CD14-positive monocyte (primary cell): ENCODE results near the gene ZNF235. TPM values are rescaled to one million over a fixed set of nuclear protein-coding genes. Genes with fewer than 3 reads are reported as not detected.

Experiments
- DNase-seq, 3 donors: peaks; one replicate each; pipeline ENCODE4 v3.0.0-alpha.2; 2011 to 2022
- H2AFZ ChIP-seq: 2 replicates; pipeline ENCODE4 v1.6.0; 2012; ENCODE audit warnings: mild to moderate bottlenecking, low read depth, low read length, inconsistent platforms; ENCODE audit not compliant: insufficient read depth, poor library complexity, severe bottlenecking
- H3K27ac ChIP-seq, 2 donors: 1 replicate in 1 of 2; 2 replicates in 1 of 2; pipeline ENCODE4 v1.5.1; 2012 to 2013; ENCODE audit warnings: low read length in 2 of 2, control low read depth in 1 of 2, inconsistent platforms in 1 of 2, low read depth in 1 of 2, mild to moderate bottlenecking in 1 of 2
- H3K27me3 ChIP-seq, 2 donors: one replicate each; pipeline versions ENCODE4 v1.6.0 to v1.6.1; 2011 to 2013; ENCODE audit warnings: low read length in 2 of 2; ENCODE audit not compliant: control insufficient read depth in 2 of 2, insufficient read depth in 2 of 2
- H3K36me3 ChIP-seq, 2 donors: replicated peaks in 1 of 2; 1 replicate in 1 of 2; 2 replicates in 1 of 2; pipeline versions ENCODE4 v1.5.1 to v1.6.1; 2012 to 2013; ENCODE audit warnings: low read length in 2 of 2, control low read depth in 1 of 2, inconsistent platforms in 1 of 2, mild to moderate bottlenecking in 1 of 2; ENCODE audit not compliant: insufficient read depth in 2 of 2, control insufficient read depth in 1 of 2
- H3K4me1 ChIP-seq, 2 donors: 1 replicate in 1 of 2; 2 replicates in 1 of 2; pipeline versions ENCODE4 v1.5.1 to v1.6.1; 2012 to 2013; ENCODE audit warnings: low read length in 2 of 2, control low read depth in 1 of 2, inconsistent platforms in 1 of 2, mild to moderate bottlenecking in 1 of 2, moderate library complexity in 1 of 2; ENCODE audit not compliant: insufficient read depth in 2 of 2, control insufficient read depth in 1 of 2
- H3K4me2 ChIP-seq: replicated peaks from 2 replicates; pipeline ENCODE3; 2012; ENCODE audit warnings: low read length, moderate library complexity, mild to moderate bottlenecking; ENCODE audit not compliant: poor library complexity, severe bottlenecking; ENCODE audit errors: extremely low read depth
- H3K4me3 ChIP-seq, 3 experiments: fragments of 200-600 bp in 1 of 3; sonication (generic) in 1 of 3; replicated peaks in 1 of 3; 1 replicate in 2 of 3; 2 replicates in 1 of 3; pipeline ENCODE4 v1.5.1; 2011 to 2013; ENCODE audit warnings: low read length in 3 of 3, mild to moderate bottlenecking in 3 of 3, control low read depth in 2 of 3, low read depth in 2 of 3, inconsistent platforms in 1 of 3, moderate library complexity in 1 of 3
- H3K79me2 ChIP-seq: 2 replicates; pipeline ENCODE4 v1.6.0; 2012; ENCODE audit warnings: mild to moderate bottlenecking, control low read depth, inconsistent platforms, low read length, moderate library complexity; ENCODE audit not compliant: insufficient read depth
- H3K9ac ChIP-seq: 2 replicates; pipeline ENCODE4 v1.6.0; 2017; ENCODE audit warnings: low read length, mild to moderate bottlenecking; ENCODE audit not compliant: insufficient read depth, poor library complexity, severe bottlenecking
- H3K9me3 ChIP-seq, 2 donors: replicated peaks in 1 of 2; 1 replicate in 1 of 2; 2 replicates in 1 of 2; pipeline versions ENCODE4 v1.5.1 to v1.6.1; 2012 to 2013; ENCODE audit warnings: low read length in 2 of 2, control low read depth in 1 of 2; ENCODE audit not compliant: control insufficient read depth in 1 of 2, insufficient read depth in 1 of 2
- H4K20me1 ChIP-seq: 2 replicates; pipeline ENCODE4 v1.6.0; 2012; ENCODE audit warnings: mild to moderate bottlenecking, low read length, control low read depth, moderate library complexity; ENCODE audit not compliant: insufficient read depth
- H3K27ac Mint-ChIP-seq, 7 donors: one replicate each; pipeline ENCODE4 v1.8.0; 2020; ENCODE audit warnings: mild to moderate bottlenecking in 7 of 7, mixed read lengths in 7 of 7, moderate library complexity in 6 of 7, inconsistent platforms in 2 of 7
- H3K27me3 Mint-ChIP-seq, 3 donors: one replicate each; pipeline ENCODE4 v1.8.0; 2021 to 2022; ENCODE audit warnings: low read depth in 3 of 3, mild to moderate bottlenecking in 3 of 3, mixed read lengths in 3 of 3, moderate library complexity in 3 of 3, inconsistent platforms in 1 of 3
- H3K36me3 Mint-ChIP-seq, 2 donors: one replicate each; pipeline ENCODE4 v1.8.0; 2020; ENCODE audit warnings: mixed read lengths in 2 of 2, inconsistent platforms in 1 of 2, mild to moderate bottlenecking in 1 of 2
- H3K4me1 Mint-ChIP-seq: one replicate; pipeline ENCODE4 v1.8.0; 2020; ENCODE audit warnings: mild to moderate bottlenecking, mixed read lengths
- H3K4me3 Mint-ChIP-seq, 2 donors: one replicate each; pipeline ENCODE4 v1.8.0; 2020; ENCODE audit warnings: mild to moderate bottlenecking in 2 of 2, mixed read lengths in 2 of 2, moderate library complexity in 1 of 2
- H3K9me3 Mint-ChIP-seq, 7 donors: one replicate each; pipeline ENCODE4 v1.8.0; 2020 to 2022; ENCODE audit warnings: mixed read lengths in 7 of 7, mild to moderate bottlenecking in 6 of 7, moderate library complexity in 6 of 7, inconsistent platforms in 2 of 7
- WGBS: methylation state at CpG from one replicate; pipeline ENCODE4 v1.1.5; 2013; ENCODE audit warnings: missing lambda C conversion rate; ENCODE audit not compliant: insufficient coverage; 5-methylcytosine and 5-hydroxymethylcytosine counted together
- intact Hi-C, 2 donors: fragments of 100-400 bp; cut with micrococcal nuclease; formaldehyde crosslinking; loops; one replicate each; pipeline versions ENCODE4 v1.15.0 to v1.15.1; 2023
- polyA plus RNA-seq, 3 donors: library from polyadenylated mRNA; depleted of rRNA in 1 of 3; unstranded in 2 of 3; stranded (reverse) in 1 of 3; fragments of 300-500 nt in 2 of 3; fragments of >200 nt in 1 of 3; fragmentation: Illumina TruSeq in 2 of 3; gene quantifications; 1 replicate in 2 of 3; 2 replicates in 1 of 3; pipeline ENCODE4 v1.2.3, GENCODE V29; 2012 to 2021
- TF ChIP-seq, protein P1 (sequence below): fragments of 200-600 bp; IDR thresholded peaks from one replicate; pipeline ENCODE4 v1.8.0; 2022; ENCODE audit warnings: antibody characterized with exemption, mild to moderate bottlenecking

The ZNF235 gene
- polyA plus RNA-seq, 3 donors = 0.64 to 3.0 (median 0.92) TPM

DNA sequence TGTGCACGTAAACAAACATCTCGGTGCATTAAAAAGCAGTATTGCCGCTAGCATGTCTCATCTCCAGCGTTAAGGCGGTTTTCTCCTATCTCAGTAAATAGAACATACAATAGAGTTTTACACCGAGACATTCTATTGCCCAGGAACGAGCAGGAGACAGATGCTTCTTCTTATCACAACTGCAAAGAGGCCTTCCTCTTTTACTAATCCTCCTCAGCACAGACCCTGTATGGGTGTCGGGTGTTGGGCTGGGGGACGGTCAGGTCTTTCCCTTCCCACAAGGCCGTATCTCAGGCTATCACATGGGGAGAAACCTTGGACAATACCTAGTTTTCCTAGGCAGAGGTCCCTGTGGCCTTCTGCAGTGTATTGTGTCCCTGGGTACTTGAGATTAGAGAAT is 23.9 kb downstream of the ZNF235 start:
- no peaks in the 10 kb centered on the region for H3K4me1 ChIP-seq
- no peak overlapping the region for H3K27ac ChIP-seq
- peaks cover 48 to 71% (median 65%) of the 10 kb centered on the region in 7 donors for H3K9me3 Mint-ChIP-seq
- H2AFZ ChIP-seq = no peak overlapping the region
- DNase-seq = no peak
- H3K4me1 Mint-ChIP-seq = no peaks in the 10 kb centered on the region
- H3K27me3 ChIP-seq = no peaks in the 10 kb centered on the region
- H3K27me3 Mint-ChIP-seq = peaks cover 0 to 3% (median 2%) of the 10 kb centered on the region in 3 donors
- H4K20me1 ChIP-seq = no peaks in the 10 kb centered on the region
- no peak overlapping the region for H3K27ac Mint-ChIP-seq
- no peaks in the 10 kb centered on the region for H3K79me2 ChIP-seq
- no peak overlapping the region for H3K4me2 ChIP-seq
- H3K9ac ChIP-seq = no peak overlapping the region
- H3K36me3 ChIP-seq = no peaks in the 10 kb centered on the region
- peaks cover 59 to 88% of the 10 kb centered on the region in 2 donors for H3K9me3 ChIP-seq
- no peak overlapping the region for H3K4me3 ChIP-seq
- no peaks in the 10 kb centered on the region for H3K36me3 Mint-ChIP-seq
- no peak overlapping the region for H3K4me3 Mint-ChIP-seq
- 96% methylated on average over 5 of the region's 10 CpGs for WGBS
- TF ChIP-seq, protein P1, sequence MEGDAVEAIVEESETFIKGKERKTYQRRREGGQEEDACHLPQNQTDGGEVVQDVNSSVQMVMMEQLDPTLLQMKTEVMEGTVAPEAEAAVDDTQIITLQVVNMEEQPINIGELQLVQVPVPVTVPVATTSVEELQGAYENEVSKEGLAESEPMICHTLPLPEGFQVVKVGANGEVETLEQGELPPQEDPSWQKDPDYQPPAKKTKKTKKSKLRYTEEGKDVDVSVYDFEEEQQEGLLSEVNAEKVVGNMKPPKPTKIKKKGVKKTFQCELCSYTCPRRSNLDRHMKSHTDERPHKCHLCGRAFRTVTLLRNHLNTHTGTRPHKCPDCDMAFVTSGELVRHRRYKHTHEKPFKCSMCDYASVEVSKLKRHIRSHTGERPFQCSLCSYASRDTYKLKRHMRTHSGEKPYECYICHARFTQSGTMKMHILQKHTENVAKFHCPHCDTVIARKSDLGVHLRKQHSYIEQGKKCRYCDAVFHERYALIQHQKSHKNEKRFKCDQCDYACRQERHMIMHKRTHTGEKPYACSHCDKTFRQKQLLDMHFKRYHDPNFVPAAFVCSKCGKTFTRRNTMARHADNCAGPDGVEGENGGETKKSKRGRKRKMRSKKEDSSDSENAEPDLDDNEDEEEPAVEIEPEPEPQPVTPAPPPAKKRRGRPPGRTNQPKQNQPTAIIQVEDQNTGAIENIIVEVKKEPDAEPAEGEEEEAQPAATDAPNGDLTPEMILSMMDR = no peak
- intact Hi-C loops = no loop called here

DNA sequence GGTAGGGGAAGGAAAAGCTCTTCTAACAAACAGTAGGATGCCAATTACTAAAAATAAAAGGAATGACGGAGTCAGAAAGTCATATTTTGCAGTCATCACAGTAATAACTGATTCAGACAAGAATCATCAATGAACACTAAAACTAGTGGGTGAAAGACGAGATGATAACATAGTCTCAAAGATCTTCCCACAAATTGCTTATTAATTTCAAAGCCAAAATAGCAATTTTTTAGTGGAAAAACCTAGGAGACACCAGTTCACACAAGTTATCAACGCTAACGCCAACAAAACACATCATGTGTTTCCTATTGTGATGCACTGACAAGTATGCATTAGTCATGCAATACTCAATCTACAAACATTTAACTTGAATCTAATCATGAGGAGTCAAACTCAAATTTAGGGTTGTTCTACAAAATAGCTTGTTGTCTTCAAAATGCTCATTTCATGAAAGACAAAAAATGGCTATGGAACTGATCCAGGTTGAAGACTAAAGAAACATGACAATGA is 26.6 kb downstream of the ZNF235 start:
- Histone ChIP-seq H2AFZ (no peak overlapping the region), H3K27me3 (no peaks in the 10 kb centered on the region), H3K4me3 (no peak overlapping the region), H3K9ac (no peak overlapping the region), H3K79me2 (no peaks in the 10 kb centered on the region), H4K20me1 (no peaks in the 10 kb centered on the region), H3K4me2 (no peak overlapping the region), H3K9me3 (peaks cover 49 to 88% of the 10 kb centered on the region in 2 donors), H3K36me3 (no peaks in the 10 kb centered on the region), H3K27ac (no peak overlapping the region), H3K4me1 (no peaks in the 10 kb centered on the region)
- intact Hi-C loops = no loop called here
- no peaks in the 10 kb centered on the region for H3K4me1 Mint-ChIP-seq
- TF ChIP-seq, protein P1 = no peak
- WGBS = no CpG with 5 or more reads among the region's 4 CpGs
- H3K27ac Mint-ChIP-seq = peak overlapping the region in 1 of 7 donors; percentile 6
- no peak for DNase-seq
- H3K9me3 Mint-ChIP-seq = peaks cover 38 to 75% (median 66%) of the 10 kb centered on the region in 7 donors
- no peaks in the 10 kb centered on the region for H3K36me3 Mint-ChIP-seq
- H3K27me3 Mint-ChIP-seq = peaks cover 0 to 3% (median 0%) of the 10 kb centered on the region in 3 donors
- H3K4me3 Mint-ChIP-seq = no peak overlapping the region
